Fibroblast of lung (primary cell): Measurements from ENCODE around the gene RAB28. TPM values are rescaled to one million over a fixed set of nuclear protein-coding genes. Genes with fewer than 3 reads are reported as not detected.

Experiments
- DNase-seq, 2 donors: peaks; one replicate each; pipeline versions ENCODE4 v3.0.0 to v3.0.0-alpha.2; 2010; ENCODE audit warnings: low read depth in 2 of 2
- H2AFZ ChIP-seq: 2 replicates; pipeline ENCODE4 v1.5.1; 2012; ENCODE audit warnings: low read length, control low read depth, inconsistent platforms
- H3K27ac ChIP-seq: 2 replicates; pipeline ENCODE4 v1.5.1; 2011; ENCODE audit warnings: low read length, control low read depth; ENCODE audit not compliant: insufficient read depth
- H3K27me3 ChIP-seq: 2 replicates; pipeline ENCODE4 v1.5.1; 2011; ENCODE audit warnings: mild to moderate bottlenecking, low read length; ENCODE audit not compliant: control insufficient read depth, insufficient read depth
- H3K36me3 ChIP-seq: 2 replicates; pipeline ENCODE4 v1.5.1; 2011; ENCODE audit warnings: low read length; ENCODE audit not compliant: control insufficient read depth, insufficient read depth
- H3K4me1 ChIP-seq: 2 replicates; pipeline ENCODE4 v1.5.1; 2011; ENCODE audit warnings: low read length; ENCODE audit not compliant: control insufficient read depth, insufficient read depth; ENCODE audit errors: extremely low read depth
- H3K4me2 ChIP-seq: 2 replicates; pipeline ENCODE4 v1.5.1; 2011; ENCODE audit warnings: low read length, control low read depth; ENCODE audit not compliant: insufficient read depth; ENCODE audit errors: extremely low read depth
- H3K4me3 ChIP-seq, 4 experiments: fragments of 200-600 bp in 1 of 4; sonication (generic) in 1 of 4; replicated peaks in 1 of 4; 2 replicates each; pipeline ENCODE4 v1.5.1; 2011 to 2016; ENCODE audit warnings: low read length in 4 of 4, low read depth in 3 of 4, mild to moderate bottlenecking in 3 of 4, control low read depth in 2 of 4, inconsistent platforms in 1 of 4, mixed read lengths in 1 of 4; ENCODE audit not compliant: insufficient read depth in 1 of 4; ENCODE audit errors: control extremely low read depth in 1 of 4
- H3K79me2 ChIP-seq: 2 replicates; pipeline ENCODE4 v1.5.1; 2012; ENCODE audit warnings: mild to moderate bottlenecking, low read length, inconsistent platforms; ENCODE audit not compliant: control insufficient read depth, insufficient read depth
- H3K9ac ChIP-seq: 2 replicates; pipeline ENCODE4 v1.5.1; 2011; ENCODE audit warnings: mild to moderate bottlenecking, low read length, control low read depth; ENCODE audit not compliant: insufficient read depth
- H3K9me3 ChIP-seq: 2 replicates; pipeline ENCODE4 v1.5.1; 2012; ENCODE audit warnings: low read depth, low read length; ENCODE audit not compliant: control insufficient read depth, insufficient read depth
- H4K20me1 ChIP-seq: 2 replicates; pipeline ENCODE4 v1.5.1; 2011; ENCODE audit warnings: low read length; ENCODE audit not compliant: control insufficient read depth, insufficient read depth; ENCODE audit errors: extremely low read depth
- EZH2 ChIP-seq: IDR thresholded peaks from 2 replicates; pipeline ENCODE4 v1.5.1; 2012; ENCODE audit warnings: low read length, control low read depth, mild to moderate bottlenecking; ENCODE audit errors: missing control alignments
- polyA minus RNA-seq: library from RNA; depleted of rRNA, polyadenylated mRNA; stranded (reverse); fragments of >200 nt; gene quantifications from 2 replicates; pipeline ENCODE4 v1.2.3, GENCODE V29; 2011; ENCODE audit warnings: low replicate concordance
- polyA plus RNA-seq, 2 donors: library from polyadenylated mRNA; depleted of rRNA in 1 of 2; stranded (reverse) in 1 of 2; unstranded in 1 of 2; fragments of >200 nt; gene quantifications; 2 replicates each; pipeline ENCODE4 v1.2.1, GENCODE V29; 2011 to 2012; ENCODE audit warnings: missing spikeins in 1 of 2
- total RNA-seq: library from RNA; depleted of rRNA; stranded (reverse); fragments of >200 nt; gene quantifications from 2 replicates; pipeline ENCODE4 v1.2.1, GENCODE V29; 2014
- TF ChIP-seq, protein P1 (sequence below), 2 donors: IDR thresholded peaks in 1 of 2; conservative IDR thresholded peaks in 1 of 2; 1 replicate in 1 of 2; 2 replicates in 1 of 2; pipeline ENCODE4 v1.5.1; 2011 to 2012; ENCODE audit warnings: low read length in 2 of 2, control low read depth in 1 of 2, inconsistent platforms in 1 of 2, low read depth in 1 of 2, mild to moderate bottlenecking in 1 of 2

The RAB28 gene
- total RNA-seq (17.7 and 27.0 TPM in 2 replicates), polyA plus RNA-seq (14.6 and 18.1 TPM in 2 replicates), polyA minus RNA-seq (0.75 and 3.1 TPM in 2 replicates)
- 9.3 and 11.5 TPM in 2 replicates for polyA plus RNA-seq (2012)

DNA sequence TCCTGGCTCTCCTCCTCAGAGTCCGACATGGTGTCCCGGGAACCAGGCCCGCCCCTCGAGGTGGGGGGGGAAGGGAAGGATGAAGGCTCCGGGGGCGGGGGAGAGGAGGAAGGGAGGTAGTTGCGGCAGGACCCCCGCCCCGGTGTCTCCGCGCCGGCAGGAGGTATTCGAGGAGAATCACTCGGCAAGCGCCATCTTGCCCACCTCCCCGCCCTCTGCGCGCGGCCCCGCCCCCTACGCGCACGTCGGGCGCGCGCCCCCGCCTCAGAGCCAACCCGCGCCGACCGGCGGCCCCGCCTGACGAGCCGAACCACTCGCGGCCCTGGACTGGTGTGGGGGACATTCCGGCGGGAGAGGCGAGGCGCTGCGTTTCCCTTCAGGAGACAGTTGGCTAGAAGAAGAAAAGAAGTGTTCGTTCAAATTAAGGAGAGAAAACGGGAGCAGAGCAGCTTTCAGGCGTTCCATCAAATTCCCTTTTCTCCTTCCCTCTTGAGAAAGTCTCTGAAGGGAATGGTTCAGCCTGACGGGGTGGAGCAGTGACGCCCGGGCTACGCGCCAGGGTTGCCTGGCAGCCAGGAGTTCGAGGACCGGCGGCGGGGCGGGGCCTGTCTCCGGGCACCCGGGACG is at the start of gene RAB28:
TSS of gene RAB28 (minus strand) at position 219 of the 627 bp plus-strand sequence.
- Histone ChIP-seq H3K79me2 (peaks cover 18% of the 10 kb centered on the region), H3K27me3 (no peaks in the 10 kb centered on the region), H2AFZ (peak within 1 kb of the TSS; percentile 99), H3K27ac (peak within 1 kb of the TSS; percentile 98), H3K4me3 (peak within 1 kb of the TSS; percentile 76 to 91 (median 81)), H4K20me1 (no peaks in the 10 kb centered on the region), H3K36me3 (no peaks in the 10 kb centered on the region), H3K4me2 (peak within 1 kb of the TSS; percentile 95), H3K9me3 (no peaks in the 10 kb centered on the region), H3K4me1 (no peaks in the 10 kb centered on the region), H3K9ac (peak within 1 kb of the TSS; percentile 97)
- DNase-seq: peak; percentile 92 to 95
- TF ChIP-seq EZH2: no peak
- TF ChIP-seq, protein P1, sequence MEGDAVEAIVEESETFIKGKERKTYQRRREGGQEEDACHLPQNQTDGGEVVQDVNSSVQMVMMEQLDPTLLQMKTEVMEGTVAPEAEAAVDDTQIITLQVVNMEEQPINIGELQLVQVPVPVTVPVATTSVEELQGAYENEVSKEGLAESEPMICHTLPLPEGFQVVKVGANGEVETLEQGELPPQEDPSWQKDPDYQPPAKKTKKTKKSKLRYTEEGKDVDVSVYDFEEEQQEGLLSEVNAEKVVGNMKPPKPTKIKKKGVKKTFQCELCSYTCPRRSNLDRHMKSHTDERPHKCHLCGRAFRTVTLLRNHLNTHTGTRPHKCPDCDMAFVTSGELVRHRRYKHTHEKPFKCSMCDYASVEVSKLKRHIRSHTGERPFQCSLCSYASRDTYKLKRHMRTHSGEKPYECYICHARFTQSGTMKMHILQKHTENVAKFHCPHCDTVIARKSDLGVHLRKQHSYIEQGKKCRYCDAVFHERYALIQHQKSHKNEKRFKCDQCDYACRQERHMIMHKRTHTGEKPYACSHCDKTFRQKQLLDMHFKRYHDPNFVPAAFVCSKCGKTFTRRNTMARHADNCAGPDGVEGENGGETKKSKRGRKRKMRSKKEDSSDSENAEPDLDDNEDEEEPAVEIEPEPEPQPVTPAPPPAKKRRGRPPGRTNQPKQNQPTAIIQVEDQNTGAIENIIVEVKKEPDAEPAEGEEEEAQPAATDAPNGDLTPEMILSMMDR (conservative IDR thresholded peaks at IDR 0.05 in 1 of 2, IDR thresholded peaks at IDR 0.05 in 1 of 2; ENCODE audit: low read depth in 1 of 2, low read length in 2 of 2): no peak

DNA sequence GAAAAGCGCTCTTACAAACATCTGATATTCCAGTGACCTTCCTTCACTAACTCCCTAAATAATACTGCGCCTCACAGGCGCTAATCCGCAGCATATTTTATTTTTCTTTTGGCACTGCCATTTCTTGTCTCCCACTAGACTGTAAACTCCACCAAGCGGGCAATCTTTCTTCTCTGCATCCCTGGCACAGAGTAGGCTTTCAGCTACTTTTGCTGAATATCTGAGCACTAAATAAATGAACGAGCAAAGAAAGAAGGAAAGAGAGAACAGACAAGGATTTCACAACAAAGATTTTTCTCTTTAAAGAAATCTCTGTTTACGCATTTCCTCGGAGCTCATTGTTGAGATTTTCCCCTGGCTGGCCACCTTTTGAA is 47.5 kb upstream of the RAB28 start:
- no peak for DNase-seq
- Histone ChIP-seq H2AFZ (no peak overlapping the region), H3K4me2 (no peak overlapping the region)

GRCh38 chr4:13530823-13531624 is 46.9 kb upstream of the RAB28 start:
- peaks cover 79% of the 10 kb centered on the region for H3K27me3 ChIP-seq
- TF ChIP-seq EZH2: peak; percentile 72
- TF ChIP-seq, protein P1 (conservative IDR thresholded peaks at IDR 0.05 in 1 of 2, IDR thresholded peaks at IDR 0.05 in 1 of 2; ENCODE audit: low read depth in 1 of 2, low read length in 2 of 2): no peak

More for the DNA sequence above, 47.5 kb upstream of the RAB28 start:
- Histone ChIP-seq H3K4me1 (no peaks in the 10 kb centered on the region), H3K27me3 (peaks cover 85% of the 10 kb centered on the region), H3K36me3 (no peaks in the 10 kb centered on the region), H3K9ac (no peak overlapping the region), H3K9me3 (no peaks in the 10 kb centered on the region), H3K4me3 (no peak overlapping the region), H3K79me2 (no peaks in the 10 kb centered on the region), H3K27ac (no peak overlapping the region), H4K20me1 (no peaks in the 10 kb centered on the region)
- TF ChIP-seq, protein P1 (conservative IDR thresholded peaks at IDR 0.05 in 1 of 2, IDR thresholded peaks at IDR 0.05 in 1 of 2; ENCODE audit: low read depth in 1 of 2, low read length in 2 of 2): no peak
- TF ChIP-seq EZH2: no peak

More at GRCh38 chr4:13530823-13531624, 46.9 kb upstream of the RAB28 start:
- no peak overlapping the region for H3K9ac ChIP-seq
- no peaks in the 10 kb centered on the region for H4K20me1 ChIP-seq
- H3K4me1 ChIP-seq: no peaks in the 10 kb centered on the region
- no peak overlapping the region for H3K4me3 ChIP-seq
- H3K27ac ChIP-seq: no peak overlapping the region
- H3K9me3 ChIP-seq: no peaks in the 10 kb centered on the region
- H3K4me2 ChIP-seq: no peak overlapping the region
- H2AFZ ChIP-seq: no peak overlapping the region
- no peak for DNase-seq
- H3K79me2 ChIP-seq: no peaks in the 10 kb centered on the region
- H3K36me3 ChIP-seq: no peaks in the 10 kb centered on the region
